GM12878 (cell line): ENCODE data around the gene SLC15A3.

Experiments used
- ELK1 ChIP-seq: IDR thresholded peaks from 2 replicates; pipeline ENCODE4 v1.6.1; 2012; ENCODE audit warnings: low read depth, low read length, improper control_type of control experiment
- IRF3 ChIP-seq: fragments of 450-650 bp; IDR thresholded peaks from 2 replicates; pipeline ENCODE4 v1.6.1; 2014; ENCODE audit warnings: mild to moderate bottlenecking
- RFX5 ChIP-seq: IDR thresholded peaks from 2 replicates; pipeline ENCODE4 v1.6.1; 2011; ENCODE audit warnings: low read depth, low read length, improper control_type of control experiment

- TF ChIP-seq IRF3, result no peak
- no peak for TF ChIP-seq RFX5
- no peak for TF ChIP-seq ELK1
Measured at GRCh38 chr11:60929764-60930163, 22.2 kb downstream of the SLC15A3 start.
